NCI-H446 treated with DMSO at 0.1 percent for 48 hours (cell line): Measurements from ENCODE around the gene PGM2.

Experiments used
- DNase-seq: peaks from one replicate; lab custom pipeline; 2025; lab: John Stamatoyannopoulos, UW

The PGM2 gene

DNA sequence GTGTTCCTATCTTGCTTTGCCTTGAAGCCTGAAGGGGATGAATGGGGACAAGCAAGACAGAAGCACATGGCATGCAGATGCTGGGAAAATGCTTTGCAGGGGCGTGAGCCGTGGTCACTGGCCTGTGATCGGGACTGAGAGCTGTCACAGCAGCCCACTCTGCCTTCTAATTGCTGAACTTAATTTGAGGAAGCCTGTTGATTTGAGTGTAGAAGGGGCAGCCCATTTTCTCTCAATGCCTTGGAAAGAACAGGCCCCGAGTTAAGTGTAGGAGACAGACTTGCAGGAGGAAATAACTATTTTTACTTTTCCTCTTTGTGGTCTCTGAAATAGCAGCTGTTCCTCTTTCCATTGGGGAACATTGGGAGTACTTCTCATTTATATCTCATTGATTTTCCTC, 38.3 kb downstream of the PGM2 start:
- no peak for DNase-seq

DNA sequence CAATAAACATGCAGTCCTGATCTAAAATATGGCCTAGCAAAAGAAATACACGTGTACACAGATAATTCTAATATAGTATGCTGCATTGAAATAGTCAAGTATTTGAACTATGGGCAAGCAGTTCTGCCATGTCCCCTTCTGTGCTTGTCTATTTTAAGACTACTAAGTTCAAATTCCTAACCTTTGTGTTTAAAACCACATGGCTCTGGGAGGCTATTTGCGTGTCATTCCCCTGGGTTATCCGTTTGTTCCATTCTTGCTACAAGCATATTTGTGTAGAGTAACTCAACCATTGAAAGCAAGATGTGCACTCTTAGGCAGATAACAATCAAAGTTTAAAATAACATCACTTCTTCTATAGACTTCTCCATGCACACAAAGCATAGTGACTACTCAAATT, 39.0 kb downstream of the PGM2 start:
- no peak for DNase-seq

DNA sequence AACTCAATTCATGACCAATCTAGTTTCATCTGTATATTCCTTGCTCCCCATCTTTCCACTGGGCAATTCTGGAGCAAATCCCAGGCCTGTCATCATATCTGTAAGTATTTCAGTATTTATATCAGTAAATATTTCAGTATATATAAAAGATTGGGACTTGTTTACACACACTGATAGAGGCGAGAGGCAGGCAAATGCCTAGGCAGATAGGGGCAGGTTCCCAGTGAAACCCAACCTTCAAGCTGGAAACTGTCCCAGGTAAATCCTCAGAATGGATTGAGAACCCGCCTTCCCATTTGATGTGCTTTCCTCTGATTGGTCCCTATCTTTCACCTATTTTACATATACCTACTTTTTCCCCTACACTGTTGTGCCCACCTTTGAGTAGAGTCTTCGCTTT, 40.6 kb downstream of the PGM2 start:
- DNase-seq: no peak

DNA sequence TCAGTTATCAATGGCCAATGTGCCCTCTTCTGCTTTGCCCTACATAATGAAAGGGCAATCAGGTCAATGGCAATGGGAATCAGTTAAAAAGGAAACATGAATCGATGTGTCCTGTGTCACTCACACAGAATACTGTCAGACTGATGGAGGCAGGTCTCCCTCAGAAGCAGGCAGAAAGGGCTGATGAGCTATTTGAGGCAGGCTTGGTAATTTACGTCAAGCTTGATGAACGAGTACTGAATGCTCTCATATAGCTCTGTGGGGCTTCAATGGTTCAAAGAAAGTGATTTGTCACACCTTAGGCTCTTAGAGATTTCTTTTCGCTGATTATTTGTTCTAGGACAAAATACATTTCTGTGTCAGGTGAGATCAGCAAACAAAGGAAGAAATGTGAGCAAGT, 41.8 kb downstream of the PGM2 start:
- no peak for DNase-seq

DNA sequence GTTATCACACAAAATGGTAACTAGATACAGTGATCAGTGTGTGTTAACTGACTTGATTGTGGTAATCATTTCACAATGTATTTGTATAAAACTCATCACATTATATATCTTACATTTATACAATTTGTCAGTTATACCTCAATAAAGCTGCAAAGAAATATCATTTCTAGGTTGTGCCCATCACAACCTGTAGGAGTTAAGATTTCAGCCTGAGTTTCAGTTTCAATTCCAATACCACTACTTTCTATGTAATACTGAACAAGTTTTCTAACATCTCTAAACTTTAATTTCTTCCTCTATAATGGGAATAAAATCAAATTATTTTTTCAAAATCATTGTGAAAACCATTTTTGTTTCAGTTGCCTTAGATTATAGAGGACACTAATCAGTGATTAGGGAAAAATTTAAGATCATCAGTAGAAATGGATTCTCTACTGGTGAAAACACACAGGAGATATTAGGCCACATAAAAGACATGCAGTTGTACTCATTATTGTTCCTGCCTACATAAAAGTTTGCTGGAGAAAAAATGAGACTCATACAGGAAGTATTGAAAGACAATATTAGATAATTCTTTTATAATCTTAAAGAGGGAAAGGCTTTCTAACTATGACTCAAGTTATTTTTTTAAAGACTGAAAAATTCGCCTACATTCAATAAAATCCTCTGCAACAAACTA, 46.0 kb downstream of the PGM2 start:
- DNase-seq: no peak

DNA sequence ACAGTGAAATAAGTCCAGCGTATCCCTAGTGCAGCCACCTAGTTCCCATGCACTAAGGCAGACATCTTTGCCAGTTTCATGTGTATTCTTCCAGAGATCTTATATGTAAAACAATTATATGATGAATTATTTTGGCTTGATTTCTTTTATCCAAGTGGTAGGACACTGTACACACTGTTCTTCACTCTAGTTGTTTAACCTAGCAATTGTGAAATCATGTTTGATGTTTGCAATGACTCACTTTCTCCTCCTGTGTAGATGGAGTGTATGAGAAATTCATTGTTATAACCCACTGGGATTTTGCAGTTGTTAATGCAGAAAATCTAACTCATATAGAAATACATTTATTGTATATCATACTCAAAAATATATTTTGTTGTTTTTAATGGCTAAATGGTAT, 46.9 kb downstream of the PGM2 start:
- DNase-seq: no peak

DNA sequence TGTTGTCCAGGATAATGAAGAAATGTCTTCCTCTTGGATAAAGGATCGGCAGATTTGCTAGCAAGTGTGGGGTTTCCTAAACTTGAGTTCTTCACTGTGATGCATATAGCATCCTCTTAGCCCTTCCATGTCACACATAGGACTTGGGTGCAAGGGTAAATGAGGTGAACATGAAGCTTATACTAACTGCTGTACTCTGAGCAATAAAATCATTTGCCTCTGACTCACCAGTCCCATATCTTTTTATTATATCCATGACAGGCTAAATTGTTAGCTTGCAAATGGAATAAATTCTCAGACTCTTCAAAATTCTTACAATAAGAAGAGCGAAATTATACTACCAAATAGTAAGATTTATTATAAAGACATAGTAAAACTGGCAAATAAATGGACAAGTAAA, 49.7 kb downstream of the PGM2 start:
- no peak for DNase-seq

DNA sequence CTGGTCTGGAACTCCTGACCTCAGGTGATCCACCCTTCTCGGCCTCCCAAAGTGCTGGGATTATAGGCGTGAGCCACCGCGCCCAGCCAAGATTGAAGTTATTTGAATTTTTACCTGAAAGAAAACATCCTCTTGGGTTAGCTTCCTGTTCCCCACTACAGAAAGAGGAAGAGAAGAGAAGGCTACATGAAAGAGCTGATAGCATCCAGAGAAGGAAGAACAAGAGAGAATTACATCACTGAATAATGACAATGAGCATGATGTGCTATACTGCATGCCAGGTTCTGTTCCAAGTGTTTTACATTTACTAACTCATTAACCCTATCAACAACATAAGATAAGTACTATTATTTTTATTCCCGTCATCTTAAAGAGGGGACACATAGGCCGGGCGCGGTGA, 52.9 kb downstream of the PGM2 start:
- DNase-seq: no peak

DNA sequence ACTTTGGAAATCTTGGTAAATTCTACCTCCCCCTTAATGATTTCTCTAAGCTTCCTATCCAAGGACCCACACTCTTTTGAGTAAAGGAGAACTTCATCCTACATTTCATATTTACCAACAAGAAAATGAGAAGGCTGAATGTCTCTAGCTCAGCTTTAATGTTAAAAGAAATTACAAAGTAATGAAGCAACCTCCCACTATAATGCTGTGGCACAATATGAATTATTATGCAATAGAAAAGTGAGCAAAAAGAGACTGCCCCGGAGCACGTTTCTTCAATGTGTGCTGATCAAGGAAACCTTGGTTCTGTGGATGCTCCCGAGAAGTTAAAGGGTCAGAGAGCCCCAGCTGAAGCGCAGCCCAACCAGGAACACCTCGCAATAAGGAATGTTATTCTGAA, 55.3 kb downstream of the PGM2 start:
- no peak for DNase-seq

DNA sequence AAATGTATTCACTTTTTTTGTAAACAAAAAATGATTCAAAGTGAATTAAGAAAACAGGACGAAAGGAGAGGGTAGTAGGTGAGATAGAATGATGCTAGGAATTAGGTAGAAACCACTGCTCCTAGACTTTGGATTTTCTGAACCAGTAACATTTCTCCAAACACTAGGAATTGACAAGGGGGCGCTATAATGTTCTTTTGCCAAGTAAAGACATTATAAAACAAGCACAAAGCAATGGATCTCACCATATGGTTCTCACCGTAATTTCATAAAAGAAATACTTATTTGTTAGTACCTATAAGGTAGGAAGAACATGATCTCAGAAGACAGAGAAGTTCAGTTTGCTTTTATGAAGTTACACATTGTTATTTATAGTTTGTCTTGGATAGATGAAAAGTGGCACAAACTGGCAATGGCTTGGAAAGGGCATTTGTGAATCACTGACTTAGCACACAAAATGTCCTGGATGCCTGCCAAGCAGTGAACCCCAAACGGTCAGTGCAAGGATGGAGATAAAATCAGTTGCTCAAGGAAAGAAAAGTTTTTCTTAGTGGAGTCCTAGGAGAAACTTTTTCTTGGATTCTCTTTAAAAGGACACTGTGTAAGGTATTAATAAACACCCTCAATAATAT, 56.3 kb downstream of the PGM2 start:
- no peak for DNase-seq

DNA sequence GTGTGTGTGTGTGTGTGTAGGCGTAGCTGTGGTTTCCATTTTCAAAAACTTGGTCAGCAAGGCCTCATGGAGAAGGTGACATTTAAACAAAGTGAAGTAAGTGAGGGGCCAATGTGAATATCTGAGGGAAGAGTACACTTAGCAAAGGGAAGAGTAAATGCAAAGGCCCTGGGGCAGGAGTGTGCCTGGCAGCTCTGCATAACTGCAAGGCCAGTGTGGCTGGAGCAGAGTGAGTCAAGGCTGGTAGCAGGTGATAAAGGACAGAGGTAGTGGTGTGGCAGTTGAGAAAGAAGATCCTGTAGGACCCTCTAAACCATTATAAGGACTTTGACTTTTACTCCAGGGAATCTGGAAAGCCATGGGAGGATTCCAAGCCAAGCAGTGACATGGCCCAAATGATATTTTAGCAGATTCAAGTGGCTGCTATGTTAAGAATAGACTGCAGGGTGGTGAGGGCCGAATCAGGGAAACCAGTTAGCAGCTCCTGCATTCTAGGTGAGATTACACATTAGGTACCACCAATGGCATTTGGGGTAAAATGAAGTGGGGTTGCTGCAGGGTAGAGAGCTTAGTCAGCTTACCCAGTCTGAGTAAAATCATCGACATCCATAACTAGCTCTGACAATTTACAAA, 58.5 kb downstream of the PGM2 start:
- no peak for DNase-seq

DNA sequence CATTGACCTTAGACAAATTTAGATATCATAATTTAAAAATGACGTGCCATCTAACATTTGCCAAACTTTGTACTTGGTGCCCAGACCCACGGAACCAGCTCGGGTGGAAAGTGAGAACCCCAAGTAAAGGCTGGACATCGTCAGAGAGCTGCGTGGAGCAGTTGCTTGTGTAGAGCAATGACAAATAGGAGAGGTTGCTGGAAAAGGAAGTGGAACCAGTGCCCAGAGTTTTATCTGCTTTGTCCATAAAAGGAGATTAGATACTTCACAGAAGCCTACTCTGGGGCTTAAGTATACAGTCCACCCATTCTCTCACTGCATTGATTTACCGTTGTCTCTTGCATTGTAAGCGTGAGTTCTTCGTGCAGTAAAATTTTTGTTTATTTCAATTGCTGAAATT, 59.0 kb downstream of the PGM2 start:
- no peak for DNase-seq

DNA sequence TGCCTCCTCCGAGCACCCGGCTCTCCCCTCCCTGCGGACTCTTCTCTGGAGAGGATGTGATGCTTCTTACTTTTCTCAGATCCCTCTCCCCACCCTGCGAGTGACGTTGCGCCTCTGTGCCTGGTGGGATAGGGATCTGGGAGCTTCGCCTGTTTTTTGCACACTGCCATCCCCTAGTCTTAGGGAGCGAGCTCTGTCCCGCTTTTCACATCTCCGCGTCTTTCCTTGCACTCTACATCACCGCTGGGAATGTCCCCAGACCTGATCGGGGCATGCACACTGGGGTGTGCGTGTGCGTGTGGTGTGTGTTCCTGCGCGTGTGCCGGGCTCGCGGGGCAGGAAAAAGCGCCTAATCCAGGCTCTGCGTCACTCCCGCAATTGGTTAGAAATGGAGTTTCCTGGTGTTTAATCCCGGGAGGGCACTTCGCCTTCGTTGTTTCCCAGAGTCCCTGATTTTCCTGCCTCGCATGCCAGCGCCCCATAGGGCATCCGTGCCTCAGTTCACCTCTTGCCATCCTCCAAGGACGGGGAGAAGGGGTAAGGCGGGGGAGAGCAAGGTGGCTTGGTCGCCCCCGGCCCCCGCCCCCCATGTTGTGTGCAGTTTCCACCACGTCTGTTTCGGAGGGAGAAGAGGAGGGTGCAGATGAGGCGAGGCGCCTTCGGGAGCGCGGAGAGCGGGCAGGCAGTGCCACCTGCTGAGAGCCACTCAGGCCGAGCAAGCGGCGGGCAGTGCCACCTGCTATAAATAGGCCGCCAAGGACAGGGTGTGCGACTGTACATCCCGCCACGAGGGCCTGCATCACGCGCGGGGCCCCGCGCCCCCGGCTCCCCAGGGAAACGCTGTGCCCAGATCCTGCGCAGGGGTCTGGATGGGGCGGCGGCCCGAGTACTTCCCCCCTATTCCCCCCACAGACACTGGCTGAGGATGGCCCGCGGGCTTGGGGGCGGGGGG, 63.6 kb downstream of the PGM2 start:
- DNase-seq: no peak

DNA sequence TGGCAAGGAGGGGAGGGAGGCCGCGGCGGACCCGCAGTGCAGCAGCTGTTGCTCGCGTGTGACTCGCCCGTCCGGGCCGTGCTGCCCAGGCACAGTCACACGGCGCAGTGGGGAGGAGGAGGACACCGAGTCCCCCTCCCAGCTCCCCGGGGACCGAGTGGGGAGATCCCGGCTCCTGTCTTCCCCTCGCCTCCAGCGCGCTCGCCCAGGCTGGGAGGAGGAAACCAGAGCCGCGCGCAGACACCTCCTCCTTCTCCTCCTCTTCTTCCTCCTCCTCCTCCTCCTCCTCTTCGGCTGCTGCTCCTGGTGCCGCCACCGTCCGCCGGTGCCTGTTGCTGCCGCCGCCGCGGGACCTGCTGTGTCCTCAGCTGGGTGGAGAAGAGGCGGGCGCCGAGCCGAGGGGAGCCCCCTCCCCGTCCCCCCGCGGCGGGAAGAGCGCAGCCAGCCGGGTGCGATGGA, 64.3 kb downstream of the PGM2 start, which contains the start of gene TBC1D1:
Gene TBC1D1, plus strand, starts transcription at position 284 of the 459 bp plus-strand sequence. CDS start 11,012 bp downstream, outside the sequence.
- DNase-seq: no peak

DNA sequence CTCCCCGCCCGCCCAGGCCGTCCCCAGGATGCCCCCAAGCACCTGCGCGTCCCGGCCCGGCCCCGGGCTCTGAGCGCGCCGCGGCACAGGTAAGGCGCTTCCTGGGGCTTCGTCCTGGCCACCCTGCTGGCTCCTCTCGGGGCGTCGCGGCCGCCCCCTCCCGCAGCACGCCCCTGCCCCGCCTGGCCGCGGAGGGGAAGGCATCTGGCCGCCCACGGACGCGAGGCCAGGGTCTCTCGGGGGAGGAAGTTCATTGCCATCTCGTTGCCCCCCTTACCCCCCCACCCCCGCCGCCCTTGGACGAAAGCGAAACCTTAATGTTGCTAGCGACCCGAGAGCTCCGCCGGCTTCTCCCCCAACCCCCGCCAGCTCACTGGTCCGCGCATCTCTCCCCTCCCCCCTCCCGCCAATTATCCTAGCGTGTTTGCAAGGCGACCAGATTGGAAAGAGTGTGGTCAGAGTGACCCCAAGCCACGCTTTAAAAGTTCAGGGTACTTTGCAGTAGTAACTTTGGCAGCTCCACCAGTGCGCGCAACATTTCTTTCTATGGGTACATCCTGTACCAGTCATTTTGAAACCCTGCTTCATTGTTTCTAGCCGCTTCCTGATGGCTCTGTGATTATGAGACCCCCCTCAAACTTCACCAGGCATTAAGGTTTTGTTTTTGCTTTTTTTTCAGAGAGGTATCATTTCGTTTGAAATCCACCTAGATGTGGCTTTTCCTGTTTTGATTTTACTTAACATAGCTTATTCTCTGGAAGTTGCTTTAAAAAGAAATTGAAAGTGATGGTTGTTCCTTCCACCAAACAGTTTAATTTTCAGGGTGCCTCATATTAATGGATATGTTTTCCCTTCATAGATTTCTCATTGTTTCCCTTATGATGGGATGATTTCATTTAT, 65.0 kb downstream of the PGM2 start:
- no peak for DNase-seq

DNA sequence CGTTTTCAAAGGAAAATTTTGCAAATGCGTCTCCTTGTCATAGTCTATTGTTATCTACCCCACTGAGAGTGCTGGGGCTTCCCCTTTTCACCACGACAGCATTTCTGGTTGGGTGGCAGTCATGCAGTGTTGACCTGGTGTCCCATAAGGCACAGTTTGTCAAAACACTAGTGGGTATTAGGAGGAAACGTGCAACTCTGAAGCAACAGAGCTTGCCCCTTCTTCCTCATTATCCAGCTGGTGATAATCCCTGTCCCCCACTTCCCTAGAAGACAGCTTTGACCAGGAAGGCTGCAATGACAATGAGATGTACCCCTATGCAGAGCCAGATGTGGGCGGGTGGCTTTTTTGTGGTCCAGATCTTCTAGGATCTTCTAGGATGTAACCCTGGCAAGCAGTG, 66.2 kb downstream of the PGM2 start:
- DNase-seq: no peak

DNA sequence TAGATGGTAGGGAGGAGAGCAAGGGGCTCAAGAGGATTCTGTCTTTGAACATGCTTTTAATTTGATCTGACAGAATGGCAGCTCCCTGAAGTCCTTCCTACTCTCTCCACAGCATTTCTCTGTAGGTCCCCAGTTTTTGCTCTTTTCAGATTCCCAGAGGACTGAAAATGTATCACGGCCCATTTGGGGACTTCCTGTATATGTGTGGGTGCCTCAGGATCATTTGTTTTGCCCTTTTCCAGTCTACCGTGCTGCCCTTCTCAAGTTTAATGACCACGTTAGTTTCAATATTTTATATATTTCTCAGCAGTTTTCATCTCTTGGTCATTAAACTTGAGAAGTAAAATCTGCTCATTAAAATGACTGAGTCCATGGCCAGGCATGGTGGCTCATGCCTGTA, 66.7 kb downstream of the PGM2 start:
- no peak for DNase-seq

DNA sequence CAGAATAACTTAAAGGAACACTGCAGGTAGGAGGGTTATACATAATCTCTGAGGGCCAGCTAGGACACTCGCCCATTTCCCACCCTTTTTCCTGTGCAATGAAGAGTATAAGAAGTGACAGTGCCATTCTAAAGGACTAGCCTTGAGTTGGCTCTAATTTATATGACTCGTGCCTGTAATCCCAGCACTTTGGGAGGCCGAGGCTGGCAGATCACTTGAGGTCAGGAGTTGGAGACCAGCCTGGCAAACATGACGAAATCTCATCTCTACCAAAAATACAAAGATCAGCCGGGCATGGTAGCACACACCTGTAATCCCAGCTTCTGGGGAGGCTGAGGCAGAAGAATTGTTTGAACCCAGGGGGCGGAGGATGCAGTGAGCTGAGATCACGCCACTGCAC, 68.8 kb downstream of the PGM2 start:
- no peak for DNase-seq

DNA sequence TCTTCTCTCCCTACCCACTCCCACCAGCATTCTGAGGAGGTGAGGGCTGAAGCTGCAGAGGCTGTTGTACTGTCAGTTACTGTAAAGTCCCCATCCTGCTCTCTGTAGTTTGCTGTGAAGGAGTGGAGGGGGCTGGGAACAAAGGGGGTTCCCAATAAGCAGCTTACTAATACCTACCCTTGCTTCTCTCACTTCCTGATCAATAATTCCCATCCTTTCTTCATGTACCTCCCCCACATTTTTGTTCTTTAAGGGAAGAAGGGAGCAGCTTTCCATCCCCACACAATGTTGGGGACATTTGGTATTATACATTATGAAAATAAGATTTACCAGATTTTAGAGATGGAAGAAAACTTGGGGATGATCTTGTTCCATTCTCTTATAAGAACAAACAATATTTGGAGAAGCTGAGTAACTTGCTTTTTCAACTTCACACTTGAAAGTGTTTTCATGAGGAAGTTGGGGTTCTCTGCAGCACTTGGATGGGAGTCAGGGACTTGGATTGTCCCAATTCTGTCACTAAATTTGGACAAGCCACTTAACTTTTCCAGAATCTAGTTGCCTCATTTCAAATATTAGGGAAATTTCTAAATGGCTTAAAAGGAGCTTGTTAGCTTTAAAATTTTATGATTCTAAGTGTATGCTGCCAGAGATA, 69.8 kb downstream of the PGM2 start:
- DNase-seq: no peak

DNA sequence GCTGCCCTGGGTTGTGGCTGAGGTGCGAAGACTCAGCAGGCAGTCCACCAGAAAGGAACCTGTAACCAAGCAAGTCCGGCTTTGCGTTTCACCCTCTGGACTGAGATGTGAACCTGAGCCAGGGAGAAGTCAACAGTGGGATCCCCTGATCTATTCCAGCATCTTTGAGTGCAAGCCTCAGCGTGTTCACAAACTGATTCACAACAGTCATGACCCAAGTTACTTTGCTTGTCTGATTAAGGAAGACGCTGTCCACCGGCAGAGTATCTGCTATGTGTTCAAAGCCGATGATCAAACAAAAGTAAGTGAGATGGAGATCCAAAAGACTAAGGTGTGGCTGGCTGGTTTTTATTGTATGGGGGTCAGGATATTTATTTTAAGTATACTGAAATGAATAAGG, 75.7 kb downstream of the PGM2 start:
- no peak for DNase-seq
